ENCODE data around the gene FZD2. TPM values are rescaled to one million over a fixed set of nuclear protein-coding genes. Genes with fewer than 3 reads are reported as not detected.

FZD2 gene
- total and polyA plus RNA-seq, 4 experiments from 2014 or later, result not detected

Other genes with a start within 250 kb of the FZD2 start
- gene RUNDC3A, start 248.9 kb upstream of the FZD2 start, total RNA-seq, result under 1 TPM in 1 of 2 experiments, not detected in 1; 0.19 TPM
- gene RUNDC3A, start 248.9 kb upstream of the FZD2 start, polyA plus RNA-seq, result under 1 TPM in 1 of 2 donors, not detected in 1; 0.28 TPM
- 10 to 100 TPM; 91.2 to 94.4 TPM for gene SLC25A39, start 232.7 kb upstream of the FZD2 start, total RNA-seq
- 100 to 1,000 TPM; 116 to 140 TPM for gene SLC25A39, start 232.7 kb upstream of the FZD2 start, polyA plus RNA-seq
- gene GRN, start 212.2 kb upstream of the FZD2 start, total RNA-seq, result 10 to 100 TPM; 49.5 to 50.0 TPM
- gene GRN, start 212.2 kb upstream of the FZD2 start, polyA plus RNA-seq, result 10 to 100 TPM; 45.9 to 69.2 TPM
- under 1 TPM; 0.52 to 0.72 TPM for gene FAM171A2, start 193.6 kb upstream of the FZD2 start, total RNA-seq
- gene FAM171A2, start 193.6 kb upstream of the FZD2 start, polyA plus RNA-seq, result under 1 TPM in 1 of 2 donors, not detected in 1; 0.13 TPM
- gene ITGA2B, start 167.8 kb upstream of the FZD2 start, total RNA-seq, result 1 to 10 TPM in 1 of 2 experiments, under 1 TPM in 1; 0.44 to 1.0 TPM
- not detected for gene ITGA2B, start 167.8 kb upstream of the FZD2 start, polyA plus RNA-seq
- gene GPATCH8, start 54.1 kb upstream of the FZD2 start, total RNA-seq, result 10 to 100 TPM; 69.8 to 70.6 TPM
- gene GPATCH8, start 54.1 kb upstream of the FZD2 start, polyA plus RNA-seq, result 10 to 100 TPM; 12.9 to 75.8 TPM
- not detected for gene MEIOC, start 99.0 kb downstream of the FZD2 start, total RNA-seq
- gene MEIOC, start 99.0 kb downstream of the FZD2 start, polyA plus RNA-seq, result under 1 TPM; 0.21 to 0.31 TPM
- 10 to 100 TPM; 17.9 to 18.8 TPM for gene CCDC43, start 132.3 kb downstream of the FZD2 start, total RNA-seq
- 10 to 100 TPM; 10.7 to 14.0 TPM for gene CCDC43, start 132.3 kb downstream of the FZD2 start, polyA plus RNA-seq
- 1 to 10 TPM; 8.1 to 8.4 TPM for gene DBF4B, start 151.2 kb downstream of the FZD2 start, total RNA-seq
- gene DBF4B, start 151.2 kb downstream of the FZD2 start, polyA plus RNA-seq, result under 1 TPM in 1 of 2 donors, not detected in 1; 1.00 TPM
- under 1 TPM; 0.72 to 0.90 TPM for gene ADAM11, start 201.5 kb downstream of the FZD2 start, total RNA-seq
- gene ADAM11, start 201.5 kb downstream of the FZD2 start, polyA plus RNA-seq, result under 1 TPM; 0.03 to 0.09 TPM

Data from CD4-positive, alpha-beta memory T cell (primary cell).